H1 (cell line): ENCODE results near the gene OR10A2.

Source experiments
- EZH2 ChIP-seq: fragments of 200-600 bp; sonication (generic); IDR thresholded peaks from 2 replicates; pipeline ENCODE4 v1.7.1; 2012; ENCODE audit warnings: low read depth, mild to moderate bottlenecking, moderate library complexity, low read length, inconsistent platforms; ENCODE audit not compliant: severe bottlenecking
- RBBP5 ChIP-seq: IDR thresholded peaks from 2 replicates; pipeline ENCODE4 v1.7.1; 2012; ENCODE audit warnings: low read depth, mild to moderate bottlenecking, inconsistent platforms, low read length, moderate library complexity, borderline replicate concordance
- TEAD4 ChIP-seq: IDR thresholded peaks from 2 replicates; pipeline ENCODE4 v1.6.1; 2012; ENCODE audit warnings: low read depth, low read length, inconsistent platforms, mixed read lengths
- TF ChIP-seq, protein P1 (sequence below), 3 experiments: IDR thresholded peaks; 1 replicate in 2 of 3; 2 replicates in 1 of 3; pipeline versions ENCODE4 v1.5.1 to v1.6.1; 2011; ENCODE audit warnings: low read length in 3 of 3, mild to moderate bottlenecking in 3 of 3, inconsistent platforms in 2 of 3, low read depth in 1 of 3, moderate library complexity in 1 of 3; ENCODE audit not compliant: insufficient read depth in 1 of 3; ENCODE audit errors: control extremely low read depth in 1 of 3

DNA sequence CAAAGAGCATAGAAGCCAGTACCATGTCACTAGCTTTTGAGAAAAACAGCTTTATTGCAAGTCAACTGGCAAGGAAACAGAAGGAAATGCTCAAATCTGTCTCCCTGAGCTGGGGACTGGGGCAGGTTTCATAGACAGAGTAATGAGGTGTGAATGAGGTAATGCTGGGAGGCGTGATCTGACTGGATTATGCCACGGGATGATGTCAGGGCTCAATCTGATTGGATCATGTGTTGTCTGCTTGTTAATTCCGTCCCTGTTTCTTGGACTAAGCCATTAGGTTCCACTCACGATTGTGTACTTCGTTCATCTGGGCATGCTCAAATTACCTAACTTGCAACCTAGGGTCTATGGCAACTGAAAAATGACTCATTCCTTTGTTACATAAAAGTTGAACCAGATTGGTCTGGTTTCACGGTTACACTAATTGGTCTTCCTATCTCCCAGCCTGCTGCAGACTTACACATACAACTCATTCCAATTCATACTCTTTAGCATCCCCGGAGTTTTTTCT, 37.6 kb upstream of the OR10A2 start:
- TF ChIP-seq TEAD4 (no peak), EZH2 (no peak), RBBP5 (no peak)
- TF ChIP-seq, protein P1, sequence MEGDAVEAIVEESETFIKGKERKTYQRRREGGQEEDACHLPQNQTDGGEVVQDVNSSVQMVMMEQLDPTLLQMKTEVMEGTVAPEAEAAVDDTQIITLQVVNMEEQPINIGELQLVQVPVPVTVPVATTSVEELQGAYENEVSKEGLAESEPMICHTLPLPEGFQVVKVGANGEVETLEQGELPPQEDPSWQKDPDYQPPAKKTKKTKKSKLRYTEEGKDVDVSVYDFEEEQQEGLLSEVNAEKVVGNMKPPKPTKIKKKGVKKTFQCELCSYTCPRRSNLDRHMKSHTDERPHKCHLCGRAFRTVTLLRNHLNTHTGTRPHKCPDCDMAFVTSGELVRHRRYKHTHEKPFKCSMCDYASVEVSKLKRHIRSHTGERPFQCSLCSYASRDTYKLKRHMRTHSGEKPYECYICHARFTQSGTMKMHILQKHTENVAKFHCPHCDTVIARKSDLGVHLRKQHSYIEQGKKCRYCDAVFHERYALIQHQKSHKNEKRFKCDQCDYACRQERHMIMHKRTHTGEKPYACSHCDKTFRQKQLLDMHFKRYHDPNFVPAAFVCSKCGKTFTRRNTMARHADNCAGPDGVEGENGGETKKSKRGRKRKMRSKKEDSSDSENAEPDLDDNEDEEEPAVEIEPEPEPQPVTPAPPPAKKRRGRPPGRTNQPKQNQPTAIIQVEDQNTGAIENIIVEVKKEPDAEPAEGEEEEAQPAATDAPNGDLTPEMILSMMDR (IDR thresholded peaks at IDR 0.05; ENCODE audit: control extremely low read depth in 1 of 3, insufficient read depth in 1 of 3, low read depth in 1 of 3, low read length in 3 of 3) = no peak
